Erythroblast (primary cell): ENCODE measurements around the gene FOXF1.

ENCODE experiments used
- GATA1 ChIP-seq: IDR thresholded peaks from 2 replicates; pipeline ENCODE4 v1.6.1; 2011; ENCODE audit warnings: low read depth, mild to moderate bottlenecking, control low read depth, low read length, moderate library complexity
- POLR2A ChIP-seq: IDR thresholded peaks from 2 replicates; pipeline ENCODE4 v1.6.1; 2011; ENCODE audit warnings: mild to moderate bottlenecking, low read length

DNA sequence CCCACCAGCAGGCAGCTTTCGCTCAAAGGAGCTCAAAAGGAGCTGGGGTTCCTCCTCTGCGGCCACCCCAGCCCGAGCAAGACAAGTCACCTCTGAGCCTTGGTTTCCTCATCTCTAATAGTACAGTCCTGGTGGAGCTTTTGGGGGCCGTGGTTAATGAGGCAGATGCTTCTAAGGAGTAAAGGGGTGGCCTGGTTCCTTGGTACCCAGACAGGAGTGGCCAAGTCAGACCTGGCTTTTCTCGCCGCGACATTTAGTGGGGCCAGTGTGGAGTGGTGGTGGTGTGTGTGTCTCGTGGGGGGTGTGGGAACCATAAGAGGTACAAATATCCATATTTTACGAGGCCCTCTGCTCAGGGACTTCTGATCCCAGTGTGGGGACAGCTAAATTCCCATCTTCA, 6.7 kb downstream of the FOXF1 start:
- TF ChIP-seq POLR2A (no peak), GATA1 (no peak)
